Neural progenitor cell (in vitro differentiated cells): ENCODE measurements around the gene NELFCD. TPM values are rescaled to one million over a fixed set of nuclear protein-coding genes. Genes with fewer than 3 reads are reported as not detected.

ENCODE experiments used
- DNase-seq: peaks from one replicate; pipeline ENCODE4 v3.0.0-alpha.2; 2016; ENCODE audit warnings: low spot score
- H2AFZ ChIP-seq: fragments of 200-600 bp; sonication (generic); replicated peaks from 2 replicates; pipeline ENCODE4 v1.6.1; 2016; ENCODE audit warnings: antibody characterized with exemption
- H3F3A ChIP-seq: fragments of 200-600 bp; sonication (generic); 2 replicates; pipeline ENCODE4 v1.6.1; 2016; ENCODE audit warnings: antibody characterized with exemption, low read depth
- H3K27ac ChIP-seq: fragments of 200-600 bp; sonication (generic); 2 replicates; pipeline ENCODE4 v1.5.1; 2016; ENCODE audit warnings: mild to moderate bottlenecking
- H3K27me3 ChIP-seq: fragments of 200-600 bp; sonication (generic); 2 replicates; pipeline ENCODE4 v1.6.1; 2016; ENCODE audit warnings: mild to moderate bottlenecking, moderate library complexity
- H3K36me3 ChIP-seq: fragments of 200-600 bp; sonication (generic); 2 replicates; pipeline ENCODE4 v1.5.1; 2016
- H3K4me1 ChIP-seq: fragments of 200-600 bp; sonication (generic); 2 replicates; pipeline ENCODE4 v1.6.1; 2016; ENCODE audit warnings: mixed run types
- H3K4me2 ChIP-seq: fragments of 200-600 bp; sonication (generic); 2 replicates; pipeline ENCODE4 v1.6.1; 2016
- H3K4me3 ChIP-seq: fragments of 200-600 bp; sonication (generic); 2 replicates; pipeline ENCODE4 v1.5.1; 2016
- H3K79me2 ChIP-seq: fragments of 200-600 bp; sonication (generic); 2 replicates; pipeline ENCODE4 v1.6.1; 2016; ENCODE audit warnings: low read depth
- H3K9ac ChIP-seq: fragments of 200-600 bp; sonication (generic); 2 replicates; pipeline ENCODE4 v1.6.1; 2016
- H3K9me3 ChIP-seq: fragments of 200-600 bp; sonication (generic); 2 replicates; pipeline ENCODE4 v1.5.1; 2016; ENCODE audit warnings: low read depth
- H4K20me1 ChIP-seq: fragments of 200-600 bp; sonication (generic); 2 replicates; pipeline ENCODE4 v1.6.1; 2016; ENCODE audit warnings: low read depth
- H3K27ac Mint-ChIP-seq: 3 replicates; pipeline ENCODE4 v1.8.0; 2021; ENCODE audit warnings: mixed read lengths
- H3K27me3 Mint-ChIP-seq: 2 replicates; pipeline ENCODE4 v1.8.0; 2022; ENCODE audit warnings: low read depth, mild to moderate bottlenecking, inconsistent platforms, moderate library complexity, mixed read lengths; ENCODE audit not compliant: insufficient read depth
- H3K36me3 Mint-ChIP-seq: 3 replicates; pipeline ENCODE4 v1.8.0; 2021; ENCODE audit warnings: mixed read lengths
- H3K4me1 Mint-ChIP-seq: 3 replicates; pipeline ENCODE4 v1.8.0; 2021; ENCODE audit warnings: mixed read lengths
- H3K4me3 Mint-ChIP-seq: 3 replicates; pipeline ENCODE4 v1.8.0; 2021; ENCODE audit warnings: mild to moderate bottlenecking, moderate library complexity, mixed read lengths
- H3K9me3 Mint-ChIP-seq: 3 replicates; pipeline ENCODE4 v1.8.0; 2020; ENCODE audit warnings: mixed read lengths
- EZH2 ChIP-seq: fragments of 200-600 bp; sonication (generic); IDR thresholded peaks from 2 replicates; pipeline ENCODE4 v1.6.1; 2017; ENCODE audit warnings: antibody characterized with exemption, mild to moderate bottlenecking, moderate library complexity
- EZH2phosphoT487 ChIP-seq: fragments of 200-600 bp; sonication (generic); IDR thresholded peaks from 2 replicates; pipeline ENCODE4 v1.6.1; 2017; ENCODE audit warnings: antibody characterized with exemption
- total RNA-seq: library from RNA; depleted of rRNA; stranded (reverse); fragments of >200 nt; gene quantifications from 2 replicates; pipeline ENCODE4 v1.2.3, GENCODE V29; 2015; ENCODE audit warnings: low replicate concordance
- TF ChIP-seq, protein P1 (sequence below): fragments of 200-600 bp; sonication (generic); IDR thresholded peaks from 2 replicates; pipeline ENCODE4 v1.5.1; 2017; ENCODE audit warnings: antibody characterized with exemption, mild to moderate bottlenecking

NELFCD gene
- total RNA-seq, 1 donor from 2014 or later: 58.9 TPM

DNA sequence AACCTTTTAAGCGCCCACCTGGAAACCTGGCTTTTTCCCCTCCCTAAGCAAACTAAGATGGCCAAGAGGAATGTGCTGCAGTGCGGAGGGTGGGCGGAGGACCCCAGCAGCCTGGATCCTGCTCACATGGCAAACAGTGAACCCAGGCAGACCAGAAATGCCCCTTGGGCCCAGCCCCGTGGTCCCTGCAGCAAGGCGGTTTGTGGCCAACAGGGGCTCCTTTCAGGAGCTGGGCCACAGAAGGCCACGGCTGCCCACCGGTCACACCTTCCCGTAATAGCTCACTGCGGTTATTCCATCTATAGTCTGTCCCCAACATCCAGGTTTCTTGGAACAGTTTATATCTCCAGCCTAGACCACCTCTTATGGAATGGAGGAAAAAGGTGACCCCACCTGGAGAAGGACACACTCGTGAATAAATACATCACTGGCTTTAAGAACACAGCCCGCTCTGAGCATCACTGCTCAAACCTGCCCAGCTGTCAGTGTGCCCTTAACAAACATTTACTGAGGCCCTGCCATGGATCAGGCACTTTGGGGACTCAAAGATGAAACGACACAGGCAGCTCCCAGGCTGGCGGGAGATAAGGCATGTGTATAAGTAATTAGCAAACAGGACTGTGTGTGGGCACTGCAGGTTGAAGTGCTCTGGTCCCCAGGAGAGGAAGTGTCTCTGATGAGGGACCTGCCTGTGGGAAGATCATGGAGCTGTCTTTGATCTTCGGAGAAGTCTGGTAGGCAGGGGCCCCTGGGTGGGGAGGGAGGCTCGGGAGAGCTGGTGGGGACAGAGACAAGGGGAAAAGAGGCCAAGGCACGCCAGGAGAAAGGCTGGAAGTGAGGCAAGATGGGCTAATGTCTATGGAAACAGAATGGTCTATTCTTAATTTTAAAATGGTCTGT lies 35.0 kb downstream of the NELFCD start:
- Mint-ChIP-seq H3K27me3 (peaks cover 4% of the 10 kb centered on the region), H3K4me1 (peaks cover 17% of the 10 kb centered on the region), H3K4me3 (no peak overlapping the region), H3K36me3 (peaks cover 4% of the 10 kb centered on the region), H3K9me3 (no peaks in the 10 kb centered on the region), H3K27ac (no peak overlapping the region)
- no peaks in the 10 kb centered on the region for H3K79me2 ChIP-seq
- no peak overlapping the region for H3K9ac ChIP-seq
- no peak overlapping the region for H3K27ac ChIP-seq
- TF ChIP-seq, protein P1, sequence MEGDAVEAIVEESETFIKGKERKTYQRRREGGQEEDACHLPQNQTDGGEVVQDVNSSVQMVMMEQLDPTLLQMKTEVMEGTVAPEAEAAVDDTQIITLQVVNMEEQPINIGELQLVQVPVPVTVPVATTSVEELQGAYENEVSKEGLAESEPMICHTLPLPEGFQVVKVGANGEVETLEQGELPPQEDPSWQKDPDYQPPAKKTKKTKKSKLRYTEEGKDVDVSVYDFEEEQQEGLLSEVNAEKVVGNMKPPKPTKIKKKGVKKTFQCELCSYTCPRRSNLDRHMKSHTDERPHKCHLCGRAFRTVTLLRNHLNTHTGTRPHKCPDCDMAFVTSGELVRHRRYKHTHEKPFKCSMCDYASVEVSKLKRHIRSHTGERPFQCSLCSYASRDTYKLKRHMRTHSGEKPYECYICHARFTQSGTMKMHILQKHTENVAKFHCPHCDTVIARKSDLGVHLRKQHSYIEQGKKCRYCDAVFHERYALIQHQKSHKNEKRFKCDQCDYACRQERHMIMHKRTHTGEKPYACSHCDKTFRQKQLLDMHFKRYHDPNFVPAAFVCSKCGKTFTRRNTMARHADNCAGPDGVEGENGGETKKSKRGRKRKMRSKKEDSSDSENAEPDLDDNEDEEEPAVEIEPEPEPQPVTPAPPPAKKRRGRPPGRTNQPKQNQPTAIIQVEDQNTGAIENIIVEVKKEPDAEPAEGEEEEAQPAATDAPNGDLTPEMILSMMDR: no peak
- TF ChIP-seq EZH2phosphoT487 (no peak), EZH2 (no peak)
- no peaks in the 10 kb centered on the region for H3K36me3 ChIP-seq
- no peaks in the 10 kb centered on the region for H3K9me3 ChIP-seq
- H3K27me3 ChIP-seq: no peaks in the 10 kb centered on the region
- no peaks in the 10 kb centered on the region for H3F3A ChIP-seq
- no peak overlapping the region for H3K4me3 ChIP-seq
- H4K20me1 ChIP-seq: no peaks in the 10 kb centered on the region
- DNase-seq: no peak
- H3K4me2 ChIP-seq: no peak overlapping the region
- H3K4me1 ChIP-seq: peaks cover under 1% of the 10 kb centered on the region
- H2AFZ ChIP-seq: no peak overlapping the region

DNA sequence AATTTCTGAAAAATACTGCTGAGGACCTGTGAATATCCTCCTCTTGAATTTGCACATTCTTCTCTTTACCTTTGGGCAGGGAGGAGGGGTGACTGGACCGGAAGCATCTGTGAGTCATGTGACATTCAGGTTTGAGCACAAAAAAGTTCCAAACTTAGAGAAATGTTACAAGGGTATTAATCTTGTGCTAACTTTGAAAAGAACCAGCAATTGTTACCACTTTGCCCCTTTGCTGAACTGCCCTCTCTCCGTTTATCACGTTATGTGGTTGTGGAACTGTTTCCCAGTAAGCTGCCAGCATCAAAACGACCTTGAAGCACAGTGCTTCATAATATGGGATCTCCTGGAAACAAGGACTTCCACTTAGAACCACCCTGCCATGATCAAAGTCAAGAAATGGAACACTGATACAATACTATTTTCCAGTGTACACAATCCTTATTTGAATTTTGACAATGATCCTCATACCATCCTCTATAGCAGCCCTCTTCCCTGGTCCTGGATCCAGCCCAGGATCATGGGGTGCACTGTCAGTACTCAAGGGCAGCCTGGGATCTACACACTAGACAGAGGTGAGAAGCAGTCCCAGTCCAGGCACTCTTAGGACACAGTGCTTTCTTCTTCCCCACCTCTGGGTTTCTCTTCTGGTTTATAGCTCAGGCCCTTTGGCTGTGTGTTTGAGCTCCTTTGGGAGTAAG lies 35.9 kb downstream of the NELFCD start:
- Histone ChIP-seq H3F3A (no peaks in the 10 kb centered on the region), H3K79me2 (no peaks in the 10 kb centered on the region), H3K27ac (no peak overlapping the region), H3K4me2 (no peak overlapping the region), H3K9ac (no peak overlapping the region), H4K20me1 (no peaks in the 10 kb centered on the region), H3K36me3 (no peaks in the 10 kb centered on the region), H3K9me3 (no peaks in the 10 kb centered on the region), H3K4me3 (no peak overlapping the region), H3K4me1 (no peaks in the 10 kb centered on the region), H2AFZ (no peak overlapping the region), H3K27me3 (no peaks in the 10 kb centered on the region)
- Mint-ChIP-seq H3K27ac (no peak overlapping the region), H3K27me3 (peaks cover 4% of the 10 kb centered on the region), H3K4me3 (no peak overlapping the region), H3K36me3 (peaks cover 4% of the 10 kb centered on the region), H3K4me1 (peaks cover 14% of the 10 kb centered on the region), H3K9me3 (no peaks in the 10 kb centered on the region)
- TF ChIP-seq EZH2 (no peak), EZH2phosphoT487 (no peak)
- TF ChIP-seq, protein P1: no peak
- no peak for DNase-seq

GRCh38 chr20:59017493-59018231 lies 36.6 kb downstream of the NELFCD start:
- no peaks in the 10 kb centered on the region for H3K36me3 ChIP-seq
- TF ChIP-seq EZH2 (no peak), EZH2phosphoT487 (no peak)
- TF ChIP-seq, protein P1: no peak
- DNase-seq: no peak
- Mint-ChIP-seq H3K9me3 (no peaks in the 10 kb centered on the region), H3K36me3 (peaks cover 9% of the 10 kb centered on the region), H3K27me3 (peaks cover 4% of the 10 kb centered on the region), H3K27ac (no peak overlapping the region), H3K4me1 (peaks cover 14% of the 10 kb centered on the region), H3K4me3 (no peak overlapping the region)
- H3K9me3 ChIP-seq: no peaks in the 10 kb centered on the region
- no peak overlapping the region for H3K9ac ChIP-seq
- H2AFZ ChIP-seq: no peak overlapping the region
- H3K79me2 ChIP-seq: no peaks in the 10 kb centered on the region
- no peak overlapping the region for H3K4me2 ChIP-seq
- no peaks in the 10 kb centered on the region for H3K27me3 ChIP-seq
- H3F3A ChIP-seq: no peaks in the 10 kb centered on the region
- H4K20me1 ChIP-seq: no peaks in the 10 kb centered on the region
- no peak overlapping the region for H3K4me3 ChIP-seq
- H3K27ac ChIP-seq: no peak overlapping the region
- H3K4me1 ChIP-seq: no peaks in the 10 kb centered on the region
